Transverse colon (tissue), 4 donors: ENCODE measurements around the gene ABT1. TPM values are rescaled to one million over a fixed set of nuclear protein-coding genes. Genes with fewer than 3 reads are reported as not detected.
A peak's percentile ranks its signal among the peaks of the same experiment; 100 is the strongest.

Experiments
- DNase-seq: peaks from one replicate; pipeline ENCODE4 v3.0.0-alpha.2; 2019
- H3K27ac ChIP-seq, 4 donors: fragments of 200-600 bp; sonication (generic); 2 replicates each; pipeline ENCODE4 v1.5.1; 2016 to 2018; ENCODE audit warnings: inconsistent platforms in 4 of 4
- H3K27me3 ChIP-seq: fragments of 200-600 bp; sonication (generic); 2 replicates; pipeline ENCODE4 v1.5.1; 2017; ENCODE audit warnings: inconsistent platforms
- H3K36me3 ChIP-seq, 4 donors: fragments of 200-600 bp; sonication (generic); 2 replicates each; pipeline ENCODE4 v1.5.1; 2017 to 2019; ENCODE audit warnings: inconsistent platforms in 4 of 4
- H3K4me1 ChIP-seq, 4 donors: fragments of 200-600 bp; sonication (generic); 2 replicates each; pipeline ENCODE4 v1.5.1; 2017 to 2020; ENCODE audit warnings: inconsistent platforms in 4 of 4
- H3K4me3 ChIP-seq, 4 donors: fragments of 200-600 bp; sonication (generic); 1 replicate in 1 of 4; 2 replicates in 3 of 4; pipeline versions ENCODE4 v1.5.1 to v1.6.1; 2017 to 2019; ENCODE audit warnings: inconsistent platforms in 4 of 4
- H3K9me3 ChIP-seq, 2 donors: fragments of 200-600 bp; sonication (generic); 2 replicates each; pipeline ENCODE4 v1.5.1; 2017 to 2019; ENCODE audit warnings: inconsistent platforms in 2 of 2
- CTCF ChIP-seq, 5 experiments: fragments of 200-600 bp in 3 of 5; fragments of 450-650 bp in 2 of 5; sonication (generic) in 3 of 5; IDR thresholded peaks; 1 replicate in 2 of 5; 2 replicates in 3 of 5; pipeline ENCODE4 v1.5.1; 2016 to 2017; ENCODE audit warnings: antibody characterized with exemption in 5 of 5, inconsistent platforms in 3 of 5, mild to moderate bottlenecking in 2 of 5, moderate library complexity in 1 of 5
- EP300 ChIP-seq: sonication (generic); formaldehyde crosslinking; IDR thresholded peaks from one replicate; pipeline ENCODE4 v1.6.1; 2017; ENCODE audit warnings: antibody characterized with exemption, low read depth
- POLR2A ChIP-seq: fragments of 450-650 bp; IDR thresholded peaks from one replicate; pipeline ENCODE4 v1.6.1; 2016; ENCODE audit warnings: antibody characterized with exemption, mild to moderate bottlenecking, moderate library complexity
- POLR2AphosphoS5 ChIP-seq, 3 donors: sonication (generic); formaldehyde crosslinking; IDR thresholded peaks; one replicate each; pipeline ENCODE4 v1.6.1; 2016; ENCODE audit warnings: antibody characterized with exemption in 3 of 3
- whole genome bisulfite sequencing, 2 donors: methylation state at CpG; one replicate each; pipeline ENCODE4 v1.1.5; 2018; ENCODE audit warnings: low coverage in 1 of 2; 5-methylcytosine and 5-hydroxymethylcytosine counted together
- in situ Hi-C, 4 donors: fragments of 200-750 bp; cut with MboI; loops; one replicate each; pipeline versions ENCODE4 v1.15.0 to v1.15.1; 2017; ENCODE audit warnings: low sequenced_read_pairs in 3 of 4, low pct_ligation_motif_present in 1 of 4, low pct_unique_long_range_greater_than_20kb in 1 of 4
- intact Hi-C: fragments of 100-400 bp; cut with DNase I; formaldehyde crosslinking; loops from one replicate; pipeline ENCODE4 v1.15.1; 2023; ENCODE audit warnings: low total_unique reads
- total RNA-seq, 4 donors: library from RNA; depleted of rRNA; stranded (reverse); fragments of >200 nt; gene quantifications; one replicate each; pipeline ENCODE4 v1.1.0, GENCODE V29; 2016

The ABT1 gene
- total RNA-seq, 4 donors from 2014 or later, result 5.6 to 16.5 (median 12.4) TPM

DNA sequence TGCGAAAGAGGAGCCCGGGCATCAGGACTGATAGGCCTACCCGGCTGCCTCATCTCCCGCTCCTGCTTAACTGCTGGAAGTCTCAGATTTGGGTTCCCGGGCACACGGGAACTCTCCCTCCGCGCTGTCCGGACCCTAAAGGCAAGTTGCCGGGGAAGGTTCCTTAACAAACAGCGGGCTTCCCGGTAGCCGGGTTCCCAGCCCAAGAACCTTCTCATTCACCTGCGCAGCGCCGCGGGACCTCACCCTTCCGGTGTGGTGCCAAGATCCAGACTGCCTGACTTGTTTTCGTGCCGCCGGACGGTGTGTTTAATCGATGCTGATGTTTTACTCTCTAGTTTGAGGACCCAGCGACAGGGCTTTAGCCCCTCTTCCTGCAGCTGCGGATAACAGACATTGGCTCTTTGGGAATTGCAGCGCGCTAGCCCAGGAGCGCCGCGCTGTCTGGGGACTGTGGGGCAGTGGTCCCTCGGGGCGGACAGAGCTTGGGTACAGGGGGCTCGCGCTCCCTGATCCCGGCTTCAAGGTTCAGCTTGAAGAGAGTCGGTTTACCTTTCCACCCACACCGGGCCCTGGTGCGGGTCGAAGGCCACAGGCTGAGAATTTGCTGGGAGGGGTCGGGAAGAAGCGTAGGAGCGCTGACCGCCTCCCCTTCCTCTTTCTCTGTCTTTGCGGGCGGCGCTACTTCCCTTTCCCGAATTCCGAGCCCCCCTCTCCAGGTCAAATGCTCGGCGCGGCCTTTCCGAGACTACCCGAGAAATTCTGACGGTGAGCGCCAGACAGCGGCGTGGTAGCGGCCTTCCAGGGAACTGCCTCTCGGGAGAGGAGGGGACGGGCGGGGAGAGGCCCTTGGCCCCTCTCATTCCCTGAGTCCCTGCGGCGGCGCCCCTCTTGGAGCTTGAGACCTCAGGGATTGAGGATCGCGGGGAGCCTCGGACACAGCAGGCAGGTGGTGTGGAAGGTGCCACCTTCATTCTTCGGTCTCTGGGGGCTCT, 17.2 kb downstream of the ABT1 start:
- Histone ChIP-seq H3K4me1 (peaks cover 7 to 14% (median 9%) of the 10 kb centered on the region in 4 donors), H3K4me3 (peak overlapping the region in 2 of 4 donors; percentile 19 to 38), H3K36me3 (no peaks in the 10 kb centered on the region), H3K27ac (no peak overlapping the region), H3K27me3 (peaks cover 74% of the 10 kb centered on the region), H3K9me3 (peaks cover 0 to 7% of the 10 kb centered on the region in 2 donors)
- TF ChIP-seq EP300, result no peak
- no peak for TF ChIP-seq POLR2AphosphoS5 (IDR thresholded peaks at IDR 0.05)
- TF ChIP-seq CTCF (IDR thresholded peaks at IDR 0.05), result no peak
- TF ChIP-seq POLR2A, result no peak
- in situ Hi-C loops (loop anchor here in 1 of 4 donors (10.0 kb wide), 1 partner anchor 471 kb away; no protein-coding TSS in a partner anchor), intact Hi-C loops (no loop called here)
- 8 to 40% methylated on average over 1 to 61 of the region's 68 CpGs for WGBS, 2 donors
- no peak for DNase-seq

- Histone ChIP-seq H3K27me3 (peaks cover 21% of the 10 kb centered on the region), H3K27ac (no peak overlapping the region), H3K4me3 (no peak overlapping the region), H3K4me1 (no peaks in the 10 kb centered on the region), H3K36me3 (no peaks in the 10 kb centered on the region), H3K9me3 (no peaks in the 10 kb centered on the region)
- no peak for TF ChIP-seq POLR2A
- no peak for TF ChIP-seq CTCF (IDR thresholded peaks at IDR 0.05)
- TF ChIP-seq POLR2AphosphoS5 (IDR thresholded peaks at IDR 0.05), result no peak
- in situ Hi-C loops (no loop called here), intact Hi-C loops (no loop called here)
- DNase-seq, result no peak
- 0 to 94% methylated on average over 1 of the region's 1 CpG for WGBS, 2 donors
Observed at GRCh38 chr6:26623339-26623859, 26.6 kb downstream of the ABT1 start.

DNA sequence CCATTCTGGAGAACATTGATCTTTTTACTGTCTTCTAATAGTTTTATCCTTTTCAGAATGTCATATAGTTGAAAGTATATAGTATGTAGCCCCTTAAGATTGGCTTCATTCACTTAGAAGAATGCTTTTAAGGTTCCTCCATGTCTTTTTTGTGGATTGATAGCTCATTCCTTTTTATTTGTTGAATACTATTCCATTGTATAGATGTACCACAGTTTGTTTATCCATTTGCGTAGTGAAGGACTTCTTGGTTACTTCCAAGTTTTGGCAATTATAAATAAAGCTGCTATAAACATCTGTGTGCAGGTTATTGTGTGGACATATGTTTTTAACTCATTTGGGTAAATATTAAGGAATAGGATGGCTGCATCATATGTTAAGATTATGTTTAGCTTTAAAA, 27.8 kb downstream of the ABT1 start:
- H3K36me3 ChIP-seq, result no peaks in the 10 kb centered on the region
- TF ChIP-seq POLR2A, result no peak
- TF ChIP-seq POLR2AphosphoS5 (IDR thresholded peaks at IDR 0.05), result no peak
- no peak for TF ChIP-seq EP300
- no peak for TF ChIP-seq CTCF (IDR thresholded peaks at IDR 0.05)
- H3K27me3 ChIP-seq, result peaks cover 19% of the 10 kb centered on the region
- no peaks in the 10 kb centered on the region for H3K9me3 ChIP-seq
- in situ Hi-C loops, result no loop called here
- no peak for DNase-seq
- intact Hi-C loops, result no loop called here
- H3K4me3 ChIP-seq, result no peak overlapping the region
- H3K4me1 ChIP-seq, result no peaks in the 10 kb centered on the region
- WGBS, 2 donors, result 85 to 95% methylated on average over 1 of the region's 1 CpG
- H3K27ac ChIP-seq, result no peak overlapping the region

DNA sequence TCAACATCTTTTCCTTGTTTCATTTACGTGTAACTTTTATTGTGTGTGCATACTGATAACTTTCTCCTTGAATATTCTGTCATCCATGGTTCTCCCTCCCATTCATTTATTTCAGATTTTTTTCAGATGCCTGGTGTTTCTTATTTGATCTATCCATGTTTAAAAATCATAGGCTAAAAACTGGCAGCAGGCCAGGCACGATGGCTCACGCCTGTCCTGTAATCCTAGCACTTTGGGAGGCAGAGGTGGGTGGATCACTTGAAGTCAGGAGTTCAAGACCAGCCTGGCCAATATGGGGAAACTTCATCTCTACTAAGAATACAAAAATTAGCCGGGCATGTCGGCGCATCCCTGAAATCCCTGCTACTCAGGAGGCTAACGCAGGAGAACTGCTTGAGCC, 31.1 kb downstream of the ABT1 start:
- Histone ChIP-seq H3K9me3 (no peaks in the 10 kb centered on the region), H3K27ac (no peak overlapping the region), H3K4me3 (no peak overlapping the region), H3K36me3 (no peaks in the 10 kb centered on the region), H3K27me3 (no peaks in the 10 kb centered on the region), H3K4me1 (no peaks in the 10 kb centered on the region)
- intact Hi-C loops, result no loop called here
- TF ChIP-seq EP300 (no peak), POLR2A (no peak), CTCF (IDR thresholded peaks at IDR 0.05) (no peak), POLR2AphosphoS5 (IDR thresholded peaks at IDR 0.05) (no peak)
- 56 to 79% methylated on average over 3 to 7 of the region's 7 CpGs for WGBS, 2 donors
- no peak for DNase-seq
- in situ Hi-C loops, result no loop called here
